ENCODE measurements around the gene TNFRSF9. TPM values are rescaled to one million over a fixed set of nuclear protein-coding genes. Genes with fewer than 3 reads are reported as not detected.

TNFRSF9 gene
- total and polyA plus RNA-seq, 2 of the 8 experiments (the other 6 are each of a cell fraction or from before 2014, with no cell fraction given): not detected

GRCh38 chr1:7922301-7922700 lies 18.3 kb downstream of the TNFRSF9 start:
- FAIRE-seq: no peak
- ChIA-PET CTCF (ENCODE audit: partially characterized antibody) (interaction anchor here (0.6 kb wide), 1 partner anchor 81 kb away, joined by 3 read pairs; no protein-coding TSS in a partner anchor), POLR2A (ENCODE audit: partially characterized antibody) (no interaction called here)
- Histone ChIP-seq H3K18ac (ENCODE audit: extremely low read depth, low read length) (no peak overlapping the region), H2BK15ac (ENCODE audit: low read length) (no peak overlapping the region), H3K23ac (ENCODE audit: insufficient read length) (no peak overlapping the region), H3K36me3 (ENCODE audit: control insufficient read depth in 2 of 4, insufficient read depth in 4 of 4, low read length in 3 of 4) (no peaks in the 10 kb centered on the region), H3K23me2 (ENCODE audit: low read depth, low read length) (no peaks in the 10 kb centered on the region), H3K79me2 (ENCODE audit: control insufficient read depth in 1 of 2, insufficient read depth in 2 of 2, low read length in 2 of 2) (no peaks in the 10 kb centered on the region), H3K56ac (replicated peaks; ENCODE audit: insufficient read length, low read depth, low read length) (no peak overlapping the region), H3K14ac (ENCODE audit: insufficient read length) (no peak overlapping the region), H2BK120ac (replicated peaks; ENCODE audit: low read depth, low read length) (no peak overlapping the region), H4K8ac (ENCODE audit: extremely low read depth, insufficient read depth, low read length) (no peak overlapping the region), H4K5ac (ENCODE audit: insufficient read length, low read depth, low read length) (no peak overlapping the region), H2AK5ac (ENCODE audit: low read depth, low read length) (no peak overlapping the region), H3K4ac (replicated peaks; ENCODE audit: insufficient read length, low read depth, low read length) (no peak overlapping the region), H3K27ac (ENCODE audit: low read depth, low read length) (no peak overlapping the region), H3K9ac (replicated peaks in 1 of 4; ENCODE audit: extremely low read depth in 1 of 4, low read depth in 3 of 4, low read length in 3 of 4) (no peak overlapping the region), H4K20me1 (replicated peaks in 1 of 2; ENCODE audit: control insufficient read depth in 1 of 2, insufficient read depth in 2 of 2, low read length in 2 of 2) (no peaks in the 10 kb centered on the region), H3K4me2 (ENCODE audit: insufficient read depth in 1 of 2, low read depth in 2 of 2, low read length in 2 of 2) (no peak overlapping the region), H2BK5ac (ENCODE audit: low read depth, low read length) (no peak overlapping the region), H3K79me1 (ENCODE audit: low read depth, low read length) (no peaks in the 10 kb centered on the region), H4K91ac (replicated peaks; ENCODE audit: insufficient read length, low read length) (no peak overlapping the region), H2AFZ (ENCODE audit: low read length) (no peak overlapping the region), H2BK12ac (ENCODE audit: low read depth, low read length) (no peak overlapping the region), H3K4me1 (replicated peaks in 1 of 4; ENCODE audit: control insufficient read depth in 3 of 4, insufficient read depth in 4 of 4, low read length in 3 of 4) (no peaks in the 10 kb centered on the region), H3K4me3 (ENCODE audit: extremely low read depth in 1 of 4, insufficient read depth in 2 of 4, low read depth in 3 of 4, low read length in 4 of 4) (no peak overlapping the region), H2BK20ac (ENCODE audit: low read length) (no peak overlapping the region), H3K9me3 (ENCODE audit: insufficient read depth in 2 of 2, low read depth in 1 of 2, low read length in 1 of 2) (no peaks in the 10 kb centered on the region), H3K27me3 (replicated peaks in 1 of 4; ENCODE audit: control insufficient read depth in 3 of 4, extremely low read depth in 1 of 4, insufficient read depth in 3 of 4, low read length in 3 of 4) (no peaks in the 10 kb centered on the region)
- no peak for DNase-seq (ENCODE audit: low read depth in 1 of 2, low spot score in 2 of 2)
- WGBS, 2 experiments (ENCODE audit: extremely low coverage in 1 of 2, insufficient coverage in 1 of 2, insufficient read length in 1 of 2, insufficient replicate concordance in 2 of 2, low coverage in 1 of 2, low lambda C conversion rate in 2 of 2, missing lambda C conversion rate in 1 of 2): 92% methylated on average over 6 of the region's 6 CpGs; no CpG with 5 or more reads in 1 of the 2 experiments
- TF ChIP-seq EZH2 (IDR thresholded peaks at IDR 0.05; ENCODE audit: low read depth, low read length, severe bottlenecking) (no peak), KDM1A (IDR thresholded peaks at IDR 0.05; ENCODE audit: borderline replicate concordance, low read length) (no peak), NANOG (IDR thresholded peaks at IDR 0.05; ENCODE audit: insufficient read depth, low read depth, low read length, poor library complexity, severe bottlenecking) (no peak), JUND (IDR thresholded peaks at IDR 0.05; ENCODE audit: low read length) (no peak), CHD2 (IDR thresholded peaks at IDR 0.05; ENCODE audit: low read length) (no peak), ATF2 (IDR thresholded peaks at IDR 0.05; ENCODE audit: low read length) (no peak), HDAC2 (IDR thresholded peaks at IDR 0.05; ENCODE audit: borderline replicate concordance in 1 of 2, low read depth in 2 of 2, low read length in 2 of 2) (no peak), CBX8 (IDR thresholded peaks at IDR 0.05; ENCODE audit: borderline replicate concordance, low read depth, low read length) (no peak), POLR2AphosphoS5 (IDR thresholded peaks at IDR 0.05; ENCODE audit: low read depth, low read length) (no peak), USF2 (IDR thresholded peaks at IDR 0.05; ENCODE audit: low read length) (no peak), TBP (IDR thresholded peaks at IDR 0.05; ENCODE audit: low read depth, low read length) (no peak), CEBPB (IDR thresholded peaks at IDR 0.05; ENCODE audit: low read depth, low read length) (no peak)

Data from H1 (cell line).